A673 (cell line): Measurements from ENCODE around the gene CMTM8. TPM values are rescaled to one million over a fixed set of nuclear protein-coding genes. Genes with fewer than 3 reads are reported as not detected.

ENCODE experiments used
- BruUV-seq: library from RNA; stranded (reverse); fragments of 400-500 nt; replicated peaks from 2 replicates; lab custom pipeline; 2021; lab: Mats Ljungman, UMichigan
- CTCF ChIA-PET: fragments of 300-600 bp; sonication (Branson Sonifier 250); formaldehyde crosslinking; loops from one replicate; lab custom pipeline; 2022; ENCODE audit warnings: antibody characterized with exemption; lab: Charles Lee
- POLR2A ChIA-PET: fragments of 300-600 bp; sonication (Branson Sonifier 250); formaldehyde crosslinking; loops from one replicate; lab custom pipeline; 2022; ENCODE audit warnings: antibody characterized with exemption; ENCODE audit not compliant: low non-redundant PET; lab: Charles Lee
- DNase-seq: peaks from one replicate; pipeline ENCODE4 v3.0.0-alpha.2; 2015; ENCODE audit warnings: low spot score
- H3K27ac ChIP-seq: fragments of 200-600 bp; sonication (generic); 2 replicates; pipeline ENCODE4 v1.5.1; 2016; ENCODE audit warnings: mixed run types, low read depth, mild to moderate bottlenecking, mixed read lengths, antibody characterized with exemption, low read length; ENCODE audit not compliant: poor library complexity, severe bottlenecking
- H3K27me3 ChIP-seq: fragments of 200-600 bp; sonication (generic); replicated peaks from 2 replicates; pipeline ENCODE4 v1.6.1; 2017; ENCODE audit warnings: mixed run types, low read depth, mild to moderate bottlenecking, mixed read lengths, antibody characterized with exemption, low read length; ENCODE audit not compliant: insufficient read depth, poor library complexity
- H3K36me3 ChIP-seq: fragments of 200-600 bp; sonication (generic); 2 replicates; pipeline ENCODE4 v1.6.1; 2016; ENCODE audit warnings: mixed run types, mild to moderate bottlenecking, mixed read lengths, antibody characterized with exemption, low read length; ENCODE audit not compliant: insufficient read depth, poor library complexity, severe bottlenecking
- H3K4me1 ChIP-seq: fragments of 200-600 bp; sonication (generic); 2 replicates; pipeline ENCODE4 v1.6.1; 2017; ENCODE audit warnings: mixed run types, mild to moderate bottlenecking, mixed read lengths, antibody characterized with exemption, low read length; ENCODE audit not compliant: insufficient read depth, poor library complexity, severe bottlenecking
- H3K4me3 ChIP-seq: fragments of 200-600 bp; sonication (generic); 2 replicates; pipeline ENCODE4 v1.5.1; 2016; ENCODE audit warnings: low read depth, mixed run types, mild to moderate bottlenecking, mixed read lengths, low read length; ENCODE audit not compliant: poor library complexity, severe bottlenecking
- H3K9me3 ChIP-seq: fragments of 200-600 bp; sonication (generic); 2 replicates; pipeline ENCODE4 v1.6.1; 2016; ENCODE audit warnings: mixed run types, low read depth, mild to moderate bottlenecking, mixed read lengths, antibody characterized with exemption, low read length; ENCODE audit not compliant: poor library complexity, severe bottlenecking
- EZH2 ChIP-seq: fragments of 200-600 bp; sonication (generic); IDR thresholded peaks from 2 replicates; pipeline ENCODE4 v1.6.1; 2017; ENCODE audit warnings: borderline replicate concordance, low read depth, mild to moderate bottlenecking, mixed read lengths, antibody characterized with exemption, low read length; ENCODE audit not compliant: poor library complexity, severe bottlenecking
- intact Hi-C: fragments of 100-400 bp; cut with micrococcal nuclease; formaldehyde crosslinking; loops from one replicate; pipeline ENCODE4 v1.10.0; 2022; ENCODE audit not compliant: unreplicated experiment
- total RNA-seq: library from RNA; stranded (reverse); gene quantifications from 2 replicates; pipeline ENCODE4 v1.2.3, GENCODE V29; 2021
- TF ChIP-seq, protein P1 (sequence below): fragments of 300-800, 200-600 bp; sonication (generic); conservative IDR thresholded peaks from 2 replicates; pipeline ENCODE4 v1.5.1; 2017; ENCODE audit warnings: low read depth, mild to moderate bottlenecking, antibody characterized with exemption, low read length, moderate library complexity, mixed read lengths

CMTM8 gene
- total RNA-seq, 1 experiment from 2014 or later = 2.1 TPM

DNA sequence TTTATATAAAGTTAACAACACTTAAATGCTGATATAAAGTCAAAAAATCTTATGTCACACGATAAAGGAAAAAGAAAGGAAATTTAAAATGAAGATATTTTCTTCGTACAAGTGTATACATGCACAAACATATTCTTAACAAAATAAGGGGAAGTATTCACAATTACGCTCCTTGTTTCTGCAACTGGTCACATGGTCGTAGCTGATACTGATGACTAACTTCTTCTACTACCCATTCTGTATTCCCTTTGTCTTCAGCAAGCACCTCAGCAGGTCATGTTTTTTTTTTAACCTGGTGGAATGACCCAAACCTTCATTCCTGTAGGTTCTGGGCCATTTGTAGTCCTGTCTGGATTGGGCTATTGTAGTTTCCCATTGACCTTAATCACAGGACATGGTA is 30.0 kb upstream of the CMTM8 start:
- Histone ChIP-seq H3K27ac (no peak overlapping the region), H3K9me3 (no peaks in the 10 kb centered on the region), H3K4me1 (no peaks in the 10 kb centered on the region), H3K36me3 (no peaks in the 10 kb centered on the region), H3K27me3 (no peaks in the 10 kb centered on the region), H3K4me3 (no peak overlapping the region)
- TF ChIP-seq EZH2 = no peak
- TF ChIP-seq, protein P1, sequence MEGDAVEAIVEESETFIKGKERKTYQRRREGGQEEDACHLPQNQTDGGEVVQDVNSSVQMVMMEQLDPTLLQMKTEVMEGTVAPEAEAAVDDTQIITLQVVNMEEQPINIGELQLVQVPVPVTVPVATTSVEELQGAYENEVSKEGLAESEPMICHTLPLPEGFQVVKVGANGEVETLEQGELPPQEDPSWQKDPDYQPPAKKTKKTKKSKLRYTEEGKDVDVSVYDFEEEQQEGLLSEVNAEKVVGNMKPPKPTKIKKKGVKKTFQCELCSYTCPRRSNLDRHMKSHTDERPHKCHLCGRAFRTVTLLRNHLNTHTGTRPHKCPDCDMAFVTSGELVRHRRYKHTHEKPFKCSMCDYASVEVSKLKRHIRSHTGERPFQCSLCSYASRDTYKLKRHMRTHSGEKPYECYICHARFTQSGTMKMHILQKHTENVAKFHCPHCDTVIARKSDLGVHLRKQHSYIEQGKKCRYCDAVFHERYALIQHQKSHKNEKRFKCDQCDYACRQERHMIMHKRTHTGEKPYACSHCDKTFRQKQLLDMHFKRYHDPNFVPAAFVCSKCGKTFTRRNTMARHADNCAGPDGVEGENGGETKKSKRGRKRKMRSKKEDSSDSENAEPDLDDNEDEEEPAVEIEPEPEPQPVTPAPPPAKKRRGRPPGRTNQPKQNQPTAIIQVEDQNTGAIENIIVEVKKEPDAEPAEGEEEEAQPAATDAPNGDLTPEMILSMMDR = no peak
- intact Hi-C loops = no loop called here
- BruUV-seq = no TSS peak
- DNase-seq = no peak
- POLR2A ChIA-PET = no interaction called here
- CTCF ChIA-PET = no interaction called here

DNA sequence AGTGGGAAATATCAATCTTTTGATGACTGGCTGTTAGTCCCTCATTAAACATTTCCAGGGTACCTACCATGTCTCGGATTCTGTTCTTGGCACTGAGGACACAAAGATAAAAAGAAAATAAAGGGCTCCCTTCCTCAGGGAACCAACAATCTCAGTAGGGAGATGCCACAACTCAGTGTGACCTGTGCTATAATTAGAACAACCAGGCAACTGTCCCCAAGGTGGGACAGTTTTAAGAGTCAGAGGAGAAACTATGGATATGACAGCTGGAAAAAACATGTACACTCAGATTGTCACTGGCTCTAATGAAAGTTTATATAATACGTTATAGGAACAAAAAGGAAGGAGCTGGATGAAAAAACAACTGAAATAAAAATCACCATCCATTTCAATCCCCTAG is 23.3 kb upstream of the CMTM8 start:
- H3K27me3 ChIP-seq = no peaks in the 10 kb centered on the region
- H3K4me1 ChIP-seq = no peaks in the 10 kb centered on the region
- BruUV-seq = no TSS peak
- ChIA-PET POLR2A (no interaction called here), CTCF (no interaction called here)
- H3K27ac ChIP-seq = no peak overlapping the region
- no peak for DNase-seq
- no peaks in the 10 kb centered on the region for H3K36me3 ChIP-seq
- intact Hi-C loops = no loop called here
- no peak overlapping the region for H3K4me3 ChIP-seq
- no peaks in the 10 kb centered on the region for H3K9me3 ChIP-seq
- no peak for TF ChIP-seq EZH2
- TF ChIP-seq, protein P1 = no peak

DNA sequence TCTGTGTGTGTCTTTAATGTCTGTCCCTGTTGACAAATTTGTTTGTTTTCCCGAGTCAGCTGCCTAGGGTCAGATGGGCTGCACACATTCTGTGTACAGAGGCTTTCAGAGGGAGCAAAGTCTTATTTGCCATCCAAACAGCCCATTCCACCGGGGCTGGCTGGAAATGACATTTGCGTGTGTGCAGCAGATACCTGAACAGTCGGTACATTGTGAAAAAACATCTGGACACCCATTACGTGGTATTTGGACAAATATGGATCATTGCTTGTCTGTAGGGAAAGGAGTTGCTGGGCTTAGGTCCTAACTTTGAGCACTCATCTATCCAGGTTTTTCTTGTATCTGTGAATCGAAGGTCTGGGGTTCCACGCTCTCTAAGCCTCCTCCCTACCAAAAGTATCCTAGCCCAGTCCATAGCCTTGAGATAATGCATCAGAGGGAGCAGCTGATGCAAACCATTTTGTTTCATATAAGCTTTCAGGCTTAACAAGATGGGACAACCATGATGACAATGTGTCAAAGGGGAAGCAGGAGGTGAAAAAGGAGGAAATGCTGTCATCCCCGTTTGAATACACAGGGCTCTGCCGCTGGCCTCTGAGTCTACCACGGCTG is 22.2 kb upstream of the CMTM8 start:
- Histone ChIP-seq H3K4me1 (no peaks in the 10 kb centered on the region), H3K4me3 (no peak overlapping the region), H3K27me3 (no peaks in the 10 kb centered on the region), H3K27ac (no peak overlapping the region), H3K36me3 (no peaks in the 10 kb centered on the region), H3K9me3 (no peaks in the 10 kb centered on the region)
- POLR2A ChIA-PET = no interaction called here
- intact Hi-C loops = no loop called here
- no peak for DNase-seq
- TF ChIP-seq, protein P1 = no peak
- no peak for TF ChIP-seq EZH2
- CTCF ChIA-PET = no interaction called here
- BruUV-seq = no TSS peak
